IPS-15b (cell line): ENCODE measurements around the gene ERN2.
A peak's percentile ranks its signal among the peaks of the same experiment; 100 is the strongest.
"Not testable (repeated sequence)": the region's sequence is repeated elsewhere in the genome, so short reads cannot be mapped to it uniquely, and the experiment has no call there.

Experiments
- H3K27me3 ChIP-seq: one replicate; pipeline ENCODE4 v1.6.1; 2013; ENCODE audit warnings: low read length; ENCODE audit not compliant: control insufficient read depth, insufficient read depth
- H3K36me3 ChIP-seq: one replicate; pipeline ENCODE4 v1.6.1; 2013; ENCODE audit warnings: low read length; ENCODE audit not compliant: control insufficient read depth, insufficient read depth
- H3K4me1 ChIP-seq: one replicate; pipeline ENCODE4 v1.6.1; 2013; ENCODE audit warnings: mild to moderate bottlenecking, low read length; ENCODE audit not compliant: control insufficient read depth, insufficient read depth
- H3K4me3 ChIP-seq: one replicate; pipeline ENCODE4 v1.5.1; 2013; ENCODE audit warnings: low read depth, low read length
- H3K9ac ChIP-seq: one replicate; pipeline ENCODE4 v1.6.1; 2013; ENCODE audit warnings: low read depth, mild to moderate bottlenecking, low read length
- H3K9me3 ChIP-seq: one replicate; pipeline ENCODE4 v1.6.1; 2013; ENCODE audit warnings: mild to moderate bottlenecking, low read length; ENCODE audit not compliant: control insufficient read depth, insufficient read depth

ERN2 gene

DNA sequence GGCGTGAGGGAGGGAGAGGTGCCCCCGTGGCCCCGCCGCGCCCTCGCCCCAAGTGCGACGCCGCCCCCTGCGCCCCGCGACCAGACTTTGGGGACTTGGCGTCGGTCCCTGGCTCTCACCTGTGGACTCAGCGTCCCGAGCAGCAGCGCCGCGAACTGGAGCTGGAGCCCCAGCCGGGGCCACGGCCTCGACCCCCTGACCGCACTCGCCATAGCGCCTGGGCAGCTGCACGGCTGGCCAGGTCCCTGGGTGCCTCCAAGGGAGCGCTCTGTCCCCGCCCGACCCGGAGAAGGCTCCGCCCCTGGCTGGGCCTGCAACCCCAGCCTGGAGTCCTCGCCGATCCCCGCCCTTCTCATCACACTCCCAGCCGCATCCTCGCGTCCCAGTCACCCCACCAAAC is at the start of gene ERN2:
Gene ERN2 (minus strand): TSS at position 247 of the 400 bp plus-strand sequence. CDS start 35 bp downstream, at position 212.
- Histone ChIP-seq H3K4me3 (peak within 1 kb of the TSS; percentile 67), H3K36me3 (no peaks in the 10 kb centered on the region), H3K9ac (peak within 1 kb of the TSS; percentile 47)

DNA sequence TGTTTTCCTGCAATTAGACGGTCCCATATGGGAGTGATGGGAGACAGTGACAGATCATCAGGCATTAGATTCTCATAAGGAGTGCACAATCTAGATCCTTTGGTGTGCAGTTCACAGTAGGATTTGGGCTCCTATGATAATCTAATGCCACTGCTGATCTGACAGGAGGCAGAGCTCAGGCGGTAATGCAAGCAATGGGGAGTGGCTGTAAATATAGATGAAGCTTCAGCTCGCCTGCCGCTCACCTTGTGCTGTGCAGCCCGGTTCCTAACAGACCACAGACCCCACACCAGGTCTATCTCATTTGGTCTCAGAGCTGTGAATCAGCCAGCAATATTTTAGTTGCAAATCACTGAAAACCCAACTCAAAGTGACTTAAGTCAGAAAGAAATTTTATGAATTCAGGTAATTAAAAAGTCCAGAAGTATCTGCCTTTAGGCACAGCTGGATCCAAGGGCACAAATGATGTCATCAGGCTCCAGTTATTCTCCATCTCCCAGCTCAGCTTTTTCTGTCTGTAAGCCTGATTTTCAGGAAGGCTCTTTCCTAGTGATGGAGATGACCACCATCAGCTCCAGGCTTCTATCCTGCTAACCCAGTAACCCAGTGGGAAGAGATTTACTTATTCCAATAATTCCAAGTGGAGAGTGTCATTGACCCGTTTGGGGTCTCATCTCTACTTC is 45.1 kb upstream of the ERN2 start:
- H3K9me3 ChIP-seq, result no peaks in the 10 kb centered on the region
- no peak overlapping the region for H3K9ac ChIP-seq
- H3K4me1 ChIP-seq, result peaks cover 6% of the 10 kb centered on the region

More for the DNA sequence above, at the start of gene ERN2:
- peaks cover 3% of the 10 kb centered on the region for H3K9me3 ChIP-seq
- H3K27me3 ChIP-seq, result peaks cover 34% of the 10 kb centered on the region
- no peaks in the 10 kb centered on the region for H3K4me1 ChIP-seq

DNA sequence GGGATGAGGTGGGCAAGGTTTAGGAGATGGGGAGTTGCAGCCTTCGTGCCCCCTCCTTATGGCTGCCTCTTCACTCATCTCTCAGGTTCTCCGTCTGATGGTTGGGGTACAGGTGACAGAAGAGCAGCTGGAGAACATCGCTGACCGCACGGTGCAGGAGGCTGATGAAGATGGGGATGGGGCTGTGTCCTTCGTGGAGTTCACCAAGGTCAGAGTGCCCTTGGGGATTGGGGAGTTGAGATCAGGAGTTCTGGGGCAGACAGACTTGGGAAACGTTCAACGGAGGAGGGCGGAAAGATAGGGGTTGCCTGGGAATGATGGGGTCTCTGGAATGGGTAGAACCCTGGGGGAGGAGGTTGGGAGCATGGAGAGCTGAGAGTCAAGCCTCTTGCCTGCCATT is 44.1 kb upstream of the ERN2 start:
- H3K27me3 ChIP-seq, result peaks cover 19% of the 10 kb centered on the region
- H3K9me3 ChIP-seq, result no peaks in the 10 kb centered on the region
- no peak overlapping the region for H3K4me3 ChIP-seq
- peaks cover 6% of the 10 kb centered on the region for H3K4me1 ChIP-seq
- H3K36me3 ChIP-seq, result no peaks in the 10 kb centered on the region
- no peak overlapping the region for H3K9ac ChIP-seq

More for the DNA sequence above, 45.1 kb upstream of the ERN2 start:
- Histone ChIP-seq H3K27me3 (peaks cover 18% of the 10 kb centered on the region), H3K36me3 (no peaks in the 10 kb centered on the region), H3K4me3 (no peak overlapping the region)

DNA sequence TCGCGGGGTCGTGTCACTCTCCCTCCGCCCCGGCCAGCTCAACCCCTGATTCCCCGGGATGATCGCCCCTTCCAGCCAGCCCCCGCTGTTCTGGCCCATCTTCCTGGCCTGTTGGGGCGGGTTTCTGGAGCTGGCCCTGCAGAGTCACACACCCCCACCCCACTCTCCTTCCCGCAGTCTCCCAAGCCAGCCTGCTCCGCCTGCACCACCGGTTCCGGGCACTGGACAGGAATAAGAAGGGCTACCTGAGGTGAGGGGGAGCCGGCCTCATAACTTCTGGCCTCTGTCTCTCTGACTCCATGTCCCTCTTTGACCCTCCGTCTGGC is 42.4 kb upstream of the ERN2 start:
- Histone ChIP-seq H3K4me1 (peaks cover 6% of the 10 kb centered on the region), H3K27me3 (peaks cover 19% of the 10 kb centered on the region), H3K4me3 (peak overlapping the region; percentile 73), H3K36me3 (no peaks in the 10 kb centered on the region), H3K9ac (no peak overlapping the region), H3K9me3 (no peaks in the 10 kb centered on the region)

DNA sequence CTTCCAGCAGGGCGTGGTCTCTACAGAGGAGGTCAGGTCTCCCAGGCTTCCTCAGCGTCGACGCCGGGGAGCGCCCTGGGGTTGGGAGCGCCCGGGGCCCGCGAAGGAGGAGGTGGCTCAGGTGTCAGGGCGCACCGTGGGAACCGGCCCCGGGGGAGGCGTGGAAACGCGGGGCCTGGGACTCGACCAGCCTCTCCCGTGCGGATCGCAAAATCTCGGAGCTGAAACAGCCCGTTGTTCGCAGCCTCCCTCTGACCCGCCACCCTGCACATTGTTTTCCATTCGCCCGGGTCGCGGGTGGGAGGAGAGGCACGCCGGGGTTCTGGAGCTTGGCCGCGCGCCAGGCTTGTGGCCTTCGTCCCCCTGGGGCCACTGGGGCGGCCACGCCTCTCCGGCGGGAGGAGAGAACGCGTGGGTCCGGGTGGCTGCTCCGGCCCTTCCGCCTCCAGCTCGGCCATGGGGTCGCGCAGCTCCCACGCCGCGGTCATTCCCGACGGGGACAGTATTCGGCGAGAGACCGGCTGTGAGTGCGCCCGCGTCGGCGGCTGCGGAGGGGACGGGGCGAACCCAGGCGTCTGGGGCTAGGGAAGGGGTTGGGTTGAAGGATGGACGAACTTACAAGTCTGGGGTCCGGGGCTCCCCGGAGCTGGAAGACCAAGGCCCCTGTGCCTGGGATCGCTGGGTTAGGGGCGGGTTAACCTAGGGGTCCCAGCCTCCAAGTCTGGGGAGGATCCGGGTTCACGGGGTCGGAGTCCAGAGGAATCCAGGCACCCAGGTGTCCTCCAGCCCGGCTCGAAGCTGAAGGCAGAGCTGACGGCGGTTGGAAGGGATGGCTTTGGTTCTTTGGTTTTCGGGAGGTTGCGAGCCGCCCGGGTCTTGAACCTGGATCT is 41.8 kb upstream of the ERN2 start, which contains the start of gene CHP2:
Gene CHP2 (plus strand): TSS at position 433 of the 890 bp plus-strand sequence. CDS start 24 bp downstream, at position 457.
- peaks cover 6% of the 10 kb centered on the region for H3K4me1 ChIP-seq
- no peaks in the 10 kb centered on the region for H3K9me3 ChIP-seq
- H3K4me3 ChIP-seq, result peak within 1 kb of the TSS; percentile 73
- H3K36me3 ChIP-seq, result no peaks in the 10 kb centered on the region
- H3K27me3 ChIP-seq, result peaks cover 19% of the 10 kb centered on the region
- no peak within 1 kb of the TSS for H3K9ac ChIP-seq

DNA sequence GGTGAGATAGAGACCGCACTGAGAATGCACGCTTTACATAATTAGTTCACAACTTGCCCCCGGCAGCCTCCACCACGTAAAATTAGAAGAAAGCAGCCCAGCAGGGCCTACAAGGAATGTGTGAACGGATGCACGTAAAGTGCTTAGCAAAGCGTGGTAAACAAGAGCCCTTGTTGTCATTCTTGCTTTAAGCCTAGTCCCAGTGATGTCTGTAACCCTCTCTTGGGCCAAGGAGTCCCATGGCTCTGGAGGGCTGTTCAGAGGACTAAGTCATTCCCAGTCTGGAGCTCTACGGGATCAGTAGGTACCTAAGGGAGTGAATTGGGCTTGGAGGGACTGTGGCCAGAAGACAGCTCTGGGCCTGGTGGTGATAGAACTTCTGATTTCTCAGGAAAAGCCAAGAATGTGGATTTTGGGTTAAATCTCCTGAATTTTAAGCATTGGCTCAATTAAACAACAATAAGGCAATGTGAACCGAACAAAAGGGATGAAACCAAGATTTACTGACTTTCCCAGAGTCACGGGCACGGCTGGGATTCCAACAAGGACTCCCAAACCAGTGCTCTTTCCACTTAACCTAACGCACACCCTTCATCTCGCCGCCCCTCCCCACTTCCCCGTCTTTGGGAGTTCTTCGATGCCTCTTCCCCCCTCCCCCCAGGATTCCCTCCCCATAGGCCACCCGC is 41.0 kb upstream of the ERN2 start:
- Histone ChIP-seq H3K27me3 (peaks cover 19% of the 10 kb centered on the region), H3K9ac (no peak overlapping the region), H3K36me3 (no peaks in the 10 kb centered on the region), H3K9me3 (no peaks in the 10 kb centered on the region), H3K4me3 (peak overlapping the region; percentile 73), H3K4me1 (peaks cover 6% of the 10 kb centered on the region)

DNA sequence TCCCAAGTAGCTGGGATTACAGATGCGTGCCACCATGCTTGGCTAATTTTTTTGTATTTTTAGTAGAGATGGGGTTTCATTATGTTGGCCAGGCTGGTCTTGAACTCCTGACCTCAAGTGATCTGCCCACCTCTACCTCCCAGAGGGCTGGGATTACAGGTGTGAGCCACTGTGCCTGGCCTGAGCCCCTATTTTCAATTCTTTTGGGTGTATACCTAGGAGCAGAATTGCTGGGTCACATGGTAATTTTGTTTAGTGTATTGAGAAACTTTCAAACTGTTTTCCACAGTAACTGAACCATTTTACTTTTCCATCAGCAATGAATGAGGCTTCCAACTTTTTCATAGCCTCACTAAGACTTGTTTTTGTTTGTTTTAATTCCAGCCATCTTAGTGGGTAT is 38.0 kb upstream of the ERN2 start:
- not testable (repeated sequence) for H3K9ac ChIP-seq

DNA sequence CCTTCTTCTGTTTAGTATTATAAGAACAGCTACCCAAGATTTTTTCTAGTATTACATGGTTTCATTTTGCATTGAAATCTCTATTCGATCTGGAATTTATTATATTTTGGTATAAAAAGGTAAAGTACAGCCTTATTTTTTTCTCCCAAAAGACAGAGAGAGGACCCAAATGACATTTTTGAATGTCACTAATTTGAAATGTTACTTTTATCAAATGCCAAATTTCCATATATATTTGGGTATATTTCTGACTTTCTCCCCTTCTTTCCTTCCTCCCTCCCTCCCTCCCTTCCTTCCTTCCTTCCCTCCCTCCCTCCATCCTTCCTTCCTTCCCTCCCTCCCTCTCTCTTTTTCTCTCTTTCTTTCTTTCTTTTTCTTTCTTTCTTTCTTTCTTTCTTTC is 35.6 kb upstream of the ERN2 start:
- H3K27me3 ChIP-seq, result peaks cover 5% of the 10 kb centered on the region
- no peak overlapping the region for H3K9ac ChIP-seq
- H3K4me1 ChIP-seq, result no peaks in the 10 kb centered on the region
- no peak overlapping the region for H3K4me3 ChIP-seq
- no peaks in the 10 kb centered on the region for H3K9me3 ChIP-seq
- H3K36me3 ChIP-seq, result no peaks in the 10 kb centered on the region

More for the DNA sequence above, 38.0 kb upstream of the ERN2 start:
- H3K27me3 ChIP-seq, result peaks cover 17% of the 10 kb centered on the region
- not testable (repeated sequence) for H3K36me3 ChIP-seq, H3K4me3 ChIP-seq, H3K9me3 ChIP-seq, H3K4me1 ChIP-seq

DNA sequence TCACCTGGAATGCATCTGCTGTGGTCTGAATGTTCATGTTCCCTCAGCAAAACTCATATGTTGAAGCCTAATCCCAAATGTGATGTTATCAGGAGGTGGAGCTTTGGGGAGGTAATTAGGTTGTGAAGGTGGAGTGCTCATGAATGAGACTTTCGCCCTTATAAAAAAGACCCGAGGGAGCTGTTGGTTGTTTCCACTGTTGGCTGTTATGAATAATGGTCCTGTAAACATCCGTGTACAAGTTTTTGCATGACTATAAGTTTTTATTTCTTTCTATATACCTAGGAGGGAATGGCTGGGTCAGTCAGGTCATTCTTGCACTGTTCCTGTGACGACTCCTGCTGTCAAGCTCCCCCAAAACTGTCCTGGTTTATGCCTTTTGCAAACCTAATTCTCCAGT is 32.2 kb upstream of the ERN2 start:
- Histone ChIP-seq H3K4me1 (no peaks in the 10 kb centered on the region), H3K4me3 (no peak overlapping the region), H3K27me3 (peaks cover 3% of the 10 kb centered on the region), H3K9me3 (no peaks in the 10 kb centered on the region), H3K9ac (no peak overlapping the region), H3K36me3 (no peaks in the 10 kb centered on the region)

DNA sequence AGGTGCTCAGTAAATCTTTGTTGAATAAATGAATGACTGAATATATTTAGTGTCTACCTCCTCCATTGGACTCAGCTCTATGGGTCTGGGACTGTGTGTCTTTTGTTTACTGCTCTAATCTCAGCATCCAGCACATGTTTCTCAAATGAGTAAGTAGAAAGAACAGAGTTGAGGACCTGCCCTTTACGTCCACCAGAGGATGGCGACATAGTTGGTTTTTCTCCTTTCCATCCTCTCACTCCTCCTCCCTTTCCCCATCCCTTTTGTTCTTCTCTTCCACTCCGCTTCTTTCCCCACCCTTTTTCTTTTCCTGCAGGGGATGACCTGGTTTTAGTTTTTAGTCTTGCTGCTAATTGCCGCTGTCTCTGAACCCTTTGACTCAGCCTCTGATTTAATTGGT is 29.7 kb upstream of the ERN2 start:
- Histone ChIP-seq H3K27me3 (peaks cover 3% of the 10 kb centered on the region), H3K4me3 (no peak overlapping the region), H3K4me1 (no peaks in the 10 kb centered on the region), H3K36me3 (no peaks in the 10 kb centered on the region), H3K9ac (no peak overlapping the region), H3K9me3 (no peaks in the 10 kb centered on the region)

DNA sequence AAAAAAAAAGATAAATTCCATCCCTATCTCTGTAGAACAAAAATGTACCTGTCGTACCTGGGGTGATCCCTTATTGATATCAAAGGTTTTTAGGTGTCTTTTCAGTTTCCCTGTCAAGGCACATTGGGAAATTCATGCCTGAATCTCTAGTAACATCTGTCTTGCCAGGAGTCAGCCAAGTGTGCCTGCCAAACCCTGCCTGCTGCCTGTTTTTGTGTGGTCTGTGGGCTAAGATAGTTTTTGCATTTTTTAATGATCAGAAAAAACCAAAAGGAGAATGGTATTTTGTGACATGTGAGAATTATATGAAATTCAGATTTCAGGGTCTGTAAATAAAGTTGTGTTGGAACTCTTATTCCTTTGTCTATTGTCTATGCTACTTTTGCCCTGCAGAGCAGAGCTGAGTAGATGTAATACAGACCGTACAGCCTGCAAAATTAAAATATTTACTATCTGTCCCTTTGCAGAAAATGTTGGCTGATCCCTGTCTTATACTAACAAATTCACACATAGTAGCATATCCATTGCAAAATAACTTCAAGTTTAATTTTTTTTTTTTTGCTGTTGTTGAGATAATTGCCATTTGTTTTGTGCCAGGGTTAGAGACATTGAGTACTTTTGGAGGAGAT is 28.8 kb upstream of the ERN2 start:
- Histone ChIP-seq H3K4me3 (no peak overlapping the region), H3K36me3 (no peaks in the 10 kb centered on the region), H3K27me3 (peaks cover 3% of the 10 kb centered on the region), H3K4me1 (no peaks in the 10 kb centered on the region), H3K9ac (no peak overlapping the region), H3K9me3 (no peaks in the 10 kb centered on the region)
